GM21515 (cell line): ENCODE data around the gene ASCC1.
"Not testable (repeated sequence)": the region's sequence is repeated elsewhere in the genome, so short reads cannot be mapped to it uniquely, and the experiment has no call there.

Experiments
- ATAC-seq: cut with Tn5 transposase; IDR thresholded peaks from one replicate; pipeline ENCODE4 v1.9.1; 2021; ENCODE audit not compliant: unreplicated experiment

Gene ASCC1

GRCh38 chr10:72249176-72249862, 33.2 kb upstream of the ASCC1 start:
- peak; percentile 1 for ATAC-seq

- peak; percentile 75 for ATAC-seq
Observed at GRCh38 chr10:72248468-72249151, 32.5 kb upstream of the ASCC1 start.

- no peak for ATAC-seq
Observed at GRCh38 chr10:72245949-72246525, 30.0 kb upstream of the ASCC1 start.

- ATAC-seq, result no peak
Observed at GRCh38 chr10:72244573-72245038, 28.5 kb upstream of the ASCC1 start.

- ATAC-seq, result no peak
Observed at GRCh38 chr10:72243822-72244437, 27.9 kb upstream of the ASCC1 start.

GRCh38 chr10:72242675-72243074, 26.6 kb upstream of the ASCC1 start:
- ATAC-seq, result no peak

GRCh38 chr10:72241691-72242252, 25.7 kb upstream of the ASCC1 start:
- no peak for ATAC-seq

- ATAC-seq, result no peak
Observed at GRCh38 chr10:72240371-72240770, 24.3 kb upstream of the ASCC1 start.

- no peak for ATAC-seq
Observed at GRCh38 chr10:72239409-72239808, 23.3 kb upstream of the ASCC1 start.

- ATAC-seq, result no peak
Observed at GRCh38 chr10:72238392-72239175, 22.5 kb upstream of the ASCC1 start.

GRCh38 chr10:72235544-72236279, 19.6 kb upstream of the ASCC1 start:
- no peak for ATAC-seq

- ATAC-seq, result no peak
Observed at GRCh38 chr10:72234560-72235095, 18.6 kb upstream of the ASCC1 start.

- ATAC-seq, result no peak
Observed at GRCh38 chr10:72233621-72234020, 17.5 kb upstream of the ASCC1 start.

- no peak for ATAC-seq
Observed at GRCh38 chr10:72229261-72230251, 13.5 kb upstream of the ASCC1 start.

GRCh38 chr10:72228318-72228751, 12.3 kb upstream of the ASCC1 start:
- ATAC-seq, result no peak

- ATAC-seq, result no peak
Observed at GRCh38 chr10:72227826-72228225, 11.8 kb upstream of the ASCC1 start.

- no peak for ATAC-seq
Observed at GRCh38 chr10:72226418-72227027, 10.4 kb upstream of the ASCC1 start.

- ATAC-seq, result not testable (repeated sequence)
Observed at GRCh38 chr10:72224191-72224590, 8.1 kb upstream of the ASCC1 start.
